ENCODE data around the gene APLP1.
"Not testable (repeated sequence)": the region's sequence is repeated elsewhere in the genome, so short reads cannot be mapped to it uniquely, and the experiment has no call there.

The APLP1 gene

DNA sequence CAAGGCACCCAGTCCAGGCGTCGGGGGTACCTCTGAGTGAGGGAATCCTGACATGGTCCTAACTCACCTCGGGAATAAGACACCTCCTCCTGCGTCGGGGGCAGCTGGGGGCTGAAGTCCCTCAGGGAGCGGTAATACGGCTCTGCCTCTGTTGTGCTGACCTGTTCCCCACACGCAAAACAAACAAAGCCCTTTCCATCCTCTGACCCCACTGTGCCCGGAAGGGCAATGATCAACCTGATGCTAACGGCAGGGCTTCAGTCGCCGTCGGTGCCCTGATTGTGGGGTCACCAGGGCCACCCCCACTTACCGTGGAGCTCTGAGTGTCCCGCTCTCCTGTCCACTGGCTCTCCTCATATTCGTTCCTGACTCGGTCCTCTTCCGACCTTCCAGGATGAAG, 37.4 kb upstream of the APLP1 start:
- H4K91ac ChIP-seq (ENCODE audit: low read depth, low read length, poor library complexity) = no peak overlapping the region
- no peak overlapping the region for H3K4ac ChIP-seq (ENCODE audit: low read length)
- no peak overlapping the region for H3K14ac ChIP-seq (ENCODE audit: low read length)
- H3K9ac ChIP-seq (ENCODE audit: low read depth, low read length, poor library complexity) = no peak overlapping the region
- H2BK12ac ChIP-seq (ENCODE audit: low read length) = no peak overlapping the region
- no peak overlapping the region for H2AFZ ChIP-seq (ENCODE audit: low read length)
- H2BK120ac ChIP-seq (ENCODE audit: low read depth, low read length) = no peak overlapping the region
- no peak overlapping the region for H4K8ac ChIP-seq (ENCODE audit: low read depth, low read length)
- no peak overlapping the region for H2BK15ac ChIP-seq (ENCODE audit: low read length)
- H3K9me3 ChIP-seq (replicated peaks in 1 of 2; ENCODE audit: control insufficient read depth in 2 of 2, insufficient read depth in 1 of 2, low read depth in 1 of 2, low read length in 2 of 2) = no peaks in the 10 kb centered on the region
- no CpG with 5 or more reads among the region's 18 CpGs for WGBS, 2 donors (ENCODE audit: extremely low coverage in 2 of 2, insufficient read length in 2 of 2, insufficient replicate concordance in 1 of 2)
- no peak overlapping the region for H2AK5ac ChIP-seq (ENCODE audit: low read depth, low read length)
- no peak overlapping the region for H3K23ac ChIP-seq (ENCODE audit: low read depth, low read length, poor library complexity)
- H3K4me3 ChIP-seq (ENCODE audit: low read length in 2 of 2) = peak overlapping the region in 1 of 2 donors; percentile 28
- no peak overlapping the region for H3K4me2 ChIP-seq (ENCODE audit: insufficient read depth, low read length, poor library complexity, severe bottlenecking)
- H3K36me3 ChIP-seq (replicated peaks in 1 of 2; ENCODE audit: control insufficient read depth in 2 of 2, insufficient read depth in 2 of 2, low read length in 2 of 2) = no peaks in the 10 kb centered on the region
- no peak for DNase-seq (ENCODE audit: low spot score)
- peaks cover 0 to 25% (median 2%) of the 10 kb centered on the region in 3 experiments for H3K27me3 ChIP-seq (ENCODE audit: control insufficient read depth in 3 of 3, insufficient read depth in 3 of 3, low read depth in 1 of 3, low read length in 3 of 3)
- H3K4me1 ChIP-seq (ENCODE audit: control insufficient read depth in 2 of 2, insufficient read depth in 1 of 2, low read depth in 1 of 2, low read length in 2 of 2) = no peaks in the 10 kb centered on the region
- no peak overlapping the region for H2BK5ac ChIP-seq (ENCODE audit: low read length)
- H3K27ac ChIP-seq (replicated peaks; ENCODE audit: low read length) = no peak overlapping the region
- no peak overlapping the region for H3K18ac ChIP-seq (ENCODE audit: low read length)
- no peaks in the 10 kb centered on the region for H3K79me1 ChIP-seq (ENCODE audit: low read depth, low read length)

DNA sequence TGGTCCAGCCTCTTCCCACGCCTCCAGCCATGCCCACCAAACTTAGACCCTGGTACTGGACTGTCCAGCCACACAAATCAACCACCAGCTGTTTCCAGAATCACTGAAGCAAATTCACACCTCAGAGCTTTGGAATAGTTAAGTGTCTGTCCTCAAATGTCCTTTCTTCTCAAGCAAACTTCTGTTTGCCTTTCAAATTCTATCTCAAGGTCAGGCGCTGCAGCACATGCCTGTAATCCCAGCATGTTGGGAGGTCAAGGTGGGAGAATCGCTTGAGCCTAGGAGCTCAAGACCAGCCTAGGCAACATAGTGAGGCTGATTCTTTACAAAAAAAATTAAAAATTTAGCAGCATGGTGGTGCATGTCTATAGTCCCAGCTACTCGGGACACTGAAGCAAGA, 36.3 kb upstream of the APLP1 start:
- WGBS, 2 donors (ENCODE audit: extremely low coverage in 2 of 2, insufficient read length in 2 of 2, insufficient replicate concordance in 1 of 2) = no CpG with 5 or more reads among the region's 4 CpGs
- no peak overlapping the region for H3K9ac ChIP-seq (ENCODE audit: low read depth, low read length, poor library complexity)
- no peak overlapping the region for H2BK12ac ChIP-seq (ENCODE audit: low read length)
- no peak overlapping the region for H2BK5ac ChIP-seq (ENCODE audit: low read length)
- H3K27ac ChIP-seq (replicated peaks; ENCODE audit: low read length) = no peak overlapping the region
- no peak overlapping the region for H2BK120ac ChIP-seq (ENCODE audit: low read depth, low read length)
- no peak overlapping the region for H4K8ac ChIP-seq (ENCODE audit: low read depth, low read length)
- no peak overlapping the region for H3K4me3 ChIP-seq (ENCODE audit: low read length in 2 of 2)
- no peak for DNase-seq (ENCODE audit: low spot score)
- no peaks in the 10 kb centered on the region for H3K9me3 ChIP-seq (replicated peaks in 1 of 2; ENCODE audit: control insufficient read depth in 2 of 2, insufficient read depth in 1 of 2, low read depth in 1 of 2, low read length in 2 of 2)
- no peak overlapping the region for H4K91ac ChIP-seq (ENCODE audit: low read depth, low read length, poor library complexity)
- H3K79me1 ChIP-seq (ENCODE audit: low read depth, low read length) = no peaks in the 10 kb centered on the region
- H3K4me2 ChIP-seq (ENCODE audit: insufficient read depth, low read length, poor library complexity, severe bottlenecking) = no peak overlapping the region
- H3K14ac ChIP-seq (ENCODE audit: low read length) = no peak overlapping the region
- H3K4me1 ChIP-seq (ENCODE audit: control insufficient read depth in 2 of 2, insufficient read depth in 1 of 2, low read depth in 1 of 2, low read length in 2 of 2) = no peaks in the 10 kb centered on the region
- no peaks in the 10 kb centered on the region for H3K36me3 ChIP-seq (replicated peaks in 1 of 2; ENCODE audit: control insufficient read depth in 2 of 2, insufficient read depth in 2 of 2, low read length in 2 of 2)
- no peak overlapping the region for H2AK5ac ChIP-seq (ENCODE audit: low read depth, low read length)
- H3K23ac ChIP-seq (ENCODE audit: low read depth, low read length, poor library complexity) = no peak overlapping the region
- no peak overlapping the region for H2BK15ac ChIP-seq (ENCODE audit: low read length)
- no peak overlapping the region for H3K4ac ChIP-seq (ENCODE audit: low read length)
- H3K18ac ChIP-seq (ENCODE audit: low read length) = no peak overlapping the region
- no peak overlapping the region for H2AFZ ChIP-seq (ENCODE audit: low read length)
- peaks cover 0 to 30% (median 0%) of the 10 kb centered on the region in 3 experiments for H3K27me3 ChIP-seq (ENCODE audit: control insufficient read depth in 3 of 3, insufficient read depth in 3 of 3, low read depth in 1 of 3, low read length in 3 of 3)

DNA sequence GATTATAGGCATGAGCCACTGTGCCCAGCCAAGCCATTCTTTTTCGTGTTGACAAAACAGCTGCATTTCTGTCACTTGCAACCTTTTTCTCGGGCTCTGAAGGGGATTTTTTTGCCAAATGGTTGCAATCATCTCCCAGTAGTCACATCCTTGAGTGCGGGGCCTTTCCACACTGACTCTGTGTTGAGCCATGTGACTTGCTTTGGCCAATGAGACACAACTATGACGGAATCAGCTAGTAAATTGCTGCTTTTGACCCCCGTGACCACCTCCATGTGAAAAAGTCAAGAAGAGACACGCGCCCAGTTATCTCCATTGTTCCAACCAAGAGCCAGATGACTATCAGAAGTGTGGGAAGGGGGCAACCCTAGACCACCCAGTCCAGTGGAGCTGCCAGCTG, 34.4 kb upstream of the APLP1 start:
- Histone ChIP-seq H3K27me3 (ENCODE audit: control insufficient read depth in 3 of 3, insufficient read depth in 3 of 3, low read depth in 1 of 3, low read length in 3 of 3) (peaks cover 0 to 30% (median 0%) of the 10 kb centered on the region in 3 experiments), H3K4me1 (ENCODE audit: control insufficient read depth in 2 of 2, insufficient read depth in 1 of 2, low read depth in 1 of 2, low read length in 2 of 2) (no peaks in the 10 kb centered on the region), H3K9ac (ENCODE audit: low read depth, low read length, poor library complexity) (no peak overlapping the region), H3K27ac (replicated peaks; ENCODE audit: low read length) (no peak overlapping the region), H3K36me3 (replicated peaks in 1 of 2; ENCODE audit: control insufficient read depth in 2 of 2, insufficient read depth in 2 of 2, low read length in 2 of 2) (no peaks in the 10 kb centered on the region), H2BK120ac (ENCODE audit: low read depth, low read length) (no peak overlapping the region), H3K14ac (ENCODE audit: low read length) (no peak overlapping the region), H3K23ac (ENCODE audit: low read depth, low read length, poor library complexity) (no peak overlapping the region), H4K91ac (ENCODE audit: low read depth, low read length, poor library complexity) (no peak overlapping the region), H3K4me3 (ENCODE audit: low read length in 2 of 2) (no peak overlapping the region), H2AFZ (ENCODE audit: low read length) (no peak overlapping the region), H2AK5ac (ENCODE audit: low read depth, low read length) (no peak overlapping the region), H3K9me3 (replicated peaks in 1 of 2; ENCODE audit: control insufficient read depth in 2 of 2, insufficient read depth in 1 of 2, low read depth in 1 of 2, low read length in 2 of 2) (no peaks in the 10 kb centered on the region), H3K4me2 (ENCODE audit: insufficient read depth, low read length, poor library complexity, severe bottlenecking) (no peak overlapping the region), H2BK15ac (ENCODE audit: low read length) (no peak overlapping the region), H2BK12ac (ENCODE audit: low read length) (no peak overlapping the region), H3K4ac (ENCODE audit: low read length) (no peak overlapping the region), H2BK5ac (ENCODE audit: low read length) (no peak overlapping the region), H3K18ac (ENCODE audit: low read length) (no peak overlapping the region), H4K8ac (ENCODE audit: low read depth, low read length) (no peak overlapping the region), H3K79me1 (ENCODE audit: low read depth, low read length) (no peaks in the 10 kb centered on the region)
- no CpG with 5 or more reads among the region's 7 CpGs for WGBS, 2 donors (ENCODE audit: extremely low coverage in 2 of 2, insufficient read length in 2 of 2, insufficient replicate concordance in 1 of 2)
- DNase-seq (ENCODE audit: low spot score) = no peak

- not testable (repeated sequence) for H3K4me3 ChIP-seq (ENCODE audit: low read length in 2 of 2); H2BK12ac ChIP-seq (ENCODE audit: low read length); H3K4ac ChIP-seq (ENCODE audit: low read length); H2AK5ac ChIP-seq (ENCODE audit: low read depth, low read length); H3K4me2 ChIP-seq (ENCODE audit: insufficient read depth, low read length, poor library complexity, severe bottlenecking); H2BK5ac ChIP-seq (ENCODE audit: low read length); H2BK15ac ChIP-seq (ENCODE audit: low read length); H3K4me1 ChIP-seq (ENCODE audit: control insufficient read depth in 2 of 2, insufficient read depth in 1 of 2, low read depth in 1 of 2, low read length in 2 of 2); H3K9me3 ChIP-seq (replicated peaks in 1 of 2; ENCODE audit: control insufficient read depth in 2 of 2, insufficient read depth in 1 of 2, low read depth in 1 of 2, low read length in 2 of 2); H3K36me3 ChIP-seq (replicated peaks in 1 of 2; ENCODE audit: control insufficient read depth in 2 of 2, insufficient read depth in 2 of 2, low read length in 2 of 2); H4K8ac ChIP-seq (ENCODE audit: low read depth, low read length); H2AFZ ChIP-seq (ENCODE audit: low read length); H3K23ac ChIP-seq (ENCODE audit: low read depth, low read length, poor library complexity); H3K14ac ChIP-seq (ENCODE audit: low read length); H3K18ac ChIP-seq (ENCODE audit: low read length); H4K91ac ChIP-seq (ENCODE audit: low read depth, low read length, poor library complexity); DNase-seq (ENCODE audit: low spot score); H3K79me1 ChIP-seq (ENCODE audit: low read depth, low read length); H2BK120ac ChIP-seq (ENCODE audit: low read depth, low read length); H3K9ac ChIP-seq (ENCODE audit: low read depth, low read length, poor library complexity); H3K27ac ChIP-seq (replicated peaks; ENCODE audit: low read length)
- peaks cover 0 to 24% (median 0%) of the 10 kb centered on the region in 3 experiments for H3K27me3 ChIP-seq (ENCODE audit: control insufficient read depth in 3 of 3, insufficient read depth in 3 of 3, low read depth in 1 of 3, low read length in 3 of 3)
- WGBS, 2 donors (ENCODE audit: extremely low coverage in 2 of 2, insufficient read length in 2 of 2, insufficient replicate concordance in 1 of 2) = no CpG with 5 or more reads among the region's 11 CpGs
These were observed 32.3 kb upstream of the APLP1 start for GRCh38 chr19:35836096-35836495.
